ENCODE results near the gene HTD2.

GRCh38 chr3:58361866-58362265 lies 55.5 kb downstream of the HTD2 start:
- TF ChIP-seq POLR2A (IDR thresholded peaks at IDR 0.05): no peak
- TF ChIP-seq CTCF (IDR thresholded peaks at IDR 0.05): no peak
